H1 (cell line): ENCODE measurements around the gene NCOA6. TPM values are rescaled to one million over a fixed set of nuclear protein-coding genes. Genes with fewer than 3 reads are reported as not detected.

ENCODE experiments used
- CTCF ChIA-PET: fragments of 300-600 bp; sonication (Branson Sonifier 250); formaldehyde crosslinking; loops from one replicate; lab custom pipeline; 2021; ENCODE audit not compliant: partially characterized antibody; lab: Charles Lee
- POLR2A ChIA-PET: fragments of 300-600 bp; sonication (Branson Sonifier 250); formaldehyde crosslinking; loops from one replicate; lab custom pipeline; 2021; ENCODE audit warnings: inconsistent platforms; ENCODE audit not compliant: partially characterized antibody; lab: Charles Lee
- DNase-seq, 2 experiments: peaks; one replicate each; pipeline versions ENCODE4 v3.0.0 to v3.0.0-alpha.2; 2010 to 2022; ENCODE audit warnings: low spot score in 2 of 2, low read depth in 1 of 2, mixed read lengths in 1 of 2
- FAIRE-seq: peaks from 2 replicates; lab custom pipeline; 2011; peaks lifted over from hg19 to GRCh38; lab: Jason Lieb, UNC
- H2AFZ ChIP-seq: 2 replicates; pipeline ENCODE4 v1.8.1; 2012; ENCODE audit warnings: low read length, inconsistent platforms
- H2AK5ac ChIP-seq: 2 replicates; pipeline ENCODE4 v1.6.1; 2013; ENCODE audit warnings: low read depth, low read length
- H2BK120ac ChIP-seq: replicated peaks from 2 replicates; pipeline ENCODE3; 2013; ENCODE audit warnings: low read depth, low read length, inconsistent platforms
- H2BK12ac ChIP-seq: 2 replicates; pipeline ENCODE4 v1.6.1; 2013; ENCODE audit warnings: low read depth, low read length
- H2BK15ac ChIP-seq: 2 replicates; pipeline ENCODE4 v1.6.1; 2013; ENCODE audit warnings: low read length
- H2BK20ac ChIP-seq: 2 replicates; pipeline ENCODE4 v1.6.1; 2013; ENCODE audit warnings: low read length
- H2BK5ac ChIP-seq: 2 replicates; pipeline ENCODE4 v1.6.1; 2013; ENCODE audit warnings: low read depth, low read length
- H3K14ac ChIP-seq: 2 replicates; pipeline ENCODE4 v1.6.1; 2013; ENCODE audit warnings: inconsistent platforms; ENCODE audit not compliant: insufficient read length
- H3K18ac ChIP-seq: 2 replicates; pipeline ENCODE4 v1.6.1; 2013; ENCODE audit warnings: low read length; ENCODE audit errors: extremely low read depth
- H3K23ac ChIP-seq: 2 replicates; pipeline ENCODE4 v1.6.1; 2013; ENCODE audit warnings: inconsistent platforms; ENCODE audit not compliant: insufficient read length
- H3K23me2 ChIP-seq: 2 replicates; pipeline ENCODE4 v1.6.1; 2013; ENCODE audit warnings: low read depth, low read length
- H3K27ac ChIP-seq: 2 replicates; pipeline ENCODE4 v1.6.1; 2011; ENCODE audit warnings: low read depth, low read length, inconsistent platforms
- H3K27me3 ChIP-seq, 4 experiments: replicated peaks in 1 of 4; 1 replicate in 1 of 4; 2 replicates in 3 of 4; pipeline versions ENCODE4 v1.6.1 to v1.8.1; 2011 to 2013; ENCODE audit warnings: low read length in 3 of 4, mild to moderate bottlenecking in 3 of 4, inconsistent platforms in 2 of 4, mixed read lengths in 2 of 4, moderate library complexity in 1 of 4; ENCODE audit not compliant: control insufficient read depth in 3 of 4, insufficient read depth in 3 of 4; ENCODE audit errors: extremely low read depth in 1 of 4
- H3K36me3 ChIP-seq, 4 experiments: 2 replicates each; pipeline versions ENCODE4 v1.6.1 to v1.8.1; 2011 to 2013; ENCODE audit warnings: mild to moderate bottlenecking in 4 of 4, low read length in 3 of 4, moderate library complexity in 2 of 4, control low read depth in 1 of 4, inconsistent platforms in 1 of 4; ENCODE audit not compliant: insufficient read depth in 4 of 4, control insufficient read depth in 2 of 4
- H3K4ac ChIP-seq: replicated peaks from 2 replicates; pipeline ENCODE3; 2013; ENCODE audit warnings: low read length, low read depth, mixed read lengths, inconsistent platforms; ENCODE audit not compliant: insufficient read length
- H3K4me1 ChIP-seq, 4 experiments: replicated peaks in 1 of 4; 1 replicate in 1 of 4; 2 replicates in 3 of 4; pipeline versions ENCODE4 v1.6.1 to v1.8.1; 2011 to 2013; ENCODE audit warnings: low read length in 3 of 4, inconsistent platforms in 2 of 4, mixed read lengths in 1 of 4; ENCODE audit not compliant: insufficient read depth in 4 of 4, control insufficient read depth in 3 of 4
- H3K4me2 ChIP-seq, 2 experiments: 2 replicates each; pipeline versions ENCODE4 v1.6.1 to v1.8.1; 2011 to 2013; ENCODE audit warnings: low read depth in 2 of 2, low read length in 2 of 2, control low read depth in 1 of 2, inconsistent platforms in 1 of 2, mild to moderate bottlenecking in 1 of 2; ENCODE audit not compliant: insufficient read depth in 1 of 2
- H3K4me3 ChIP-seq, 4 experiments: fragments of 200-600, 300-600 bp in 1 of 4; sonication (generic), shearing (Covaris generic), sonication (Bioruptor Twin) in 1 of 4; 2 replicates each; pipeline versions ENCODE4 v1.5.1 to v1.8.1; 2011 to 2016; ENCODE audit warnings: low read length in 4 of 4, low read depth in 3 of 4, control low read depth in 2 of 4, inconsistent platforms in 2 of 4, mild to moderate bottlenecking in 2 of 4, mixed read lengths in 1 of 4, moderate library complexity in 1 of 4; ENCODE audit not compliant: insufficient read depth in 2 of 4; ENCODE audit errors: extremely low read depth in 1 of 4
- H3K56ac ChIP-seq: replicated peaks from 2 replicates; pipeline ENCODE3; 2013; ENCODE audit warnings: low read depth, mild to moderate bottlenecking, mixed read lengths, low read length, inconsistent platforms; ENCODE audit not compliant: insufficient read length
- H3K79me1 ChIP-seq: 2 replicates; pipeline ENCODE4 v1.6.1; 2013; ENCODE audit warnings: low read depth, low read length, control low read depth
- H3K79me2 ChIP-seq, 2 experiments: 2 replicates each; pipeline versions ENCODE4 v1.6.1 to v1.8.1; 2012 to 2013; ENCODE audit warnings: low read length in 2 of 2, mild to moderate bottlenecking in 2 of 2, inconsistent platforms in 1 of 2; ENCODE audit not compliant: insufficient read depth in 2 of 2, control insufficient read depth in 1 of 2
- H3K9ac ChIP-seq, 4 experiments: replicated peaks in 1 of 4; 1 replicate in 1 of 4; 2 replicates in 3 of 4; pipeline versions ENCODE4 v1.6.1 to v1.8.1; 2011 to 2013; ENCODE audit warnings: low read depth in 3 of 4, low read length in 3 of 4, control low read depth in 2 of 4, mild to moderate bottlenecking in 2 of 4, moderate library complexity in 2 of 4, inconsistent platforms in 1 of 4; ENCODE audit errors: extremely low read depth in 1 of 4
- H3K9me3 ChIP-seq, 2 experiments: 2 replicates each; pipeline versions ENCODE4 v1.6.1 to v1.8.1; 2012 to 2013; ENCODE audit warnings: mild to moderate bottlenecking in 2 of 2, moderate library complexity in 2 of 2, control low read depth in 1 of 2, inconsistent platforms in 1 of 2, low read depth in 1 of 2, low read length in 1 of 2, mixed read lengths in 1 of 2; ENCODE audit not compliant: insufficient read depth in 2 of 2
- H4K20me1 ChIP-seq, 2 experiments: replicated peaks in 1 of 2; 2 replicates each; pipeline versions ENCODE3 to v1.8.1; 2011 to 2013; ENCODE audit warnings: inconsistent platforms in 2 of 2, low read length in 2 of 2, mild to moderate bottlenecking in 1 of 2; ENCODE audit not compliant: insufficient read depth in 2 of 2, control insufficient read depth in 1 of 2
- H4K5ac ChIP-seq: 2 replicates; pipeline ENCODE4 v1.6.1; 2013; ENCODE audit warnings: low read length, low read depth, mixed read lengths, inconsistent platforms; ENCODE audit not compliant: insufficient read length
- H4K8ac ChIP-seq: 2 replicates; pipeline ENCODE4 v1.8.0; 2013; ENCODE audit warnings: mild to moderate bottlenecking, moderate library complexity, low read length, inconsistent platforms; ENCODE audit not compliant: insufficient read depth; ENCODE audit errors: extremely low read depth
- H4K91ac ChIP-seq: replicated peaks from 2 replicates; pipeline ENCODE3; 2013; ENCODE audit warnings: low read length, mixed read lengths, inconsistent platforms; ENCODE audit not compliant: insufficient read length
- BRCA1 ChIP-seq: IDR thresholded peaks from 2 replicates; pipeline ENCODE4 v1.6.1; 2012; ENCODE audit warnings: low read depth, low read length, improper control_type of control experiment
- EP300 ChIP-seq, 2 experiments: IDR thresholded peaks; 1 replicate in 1 of 2; 2 replicates in 1 of 2; pipeline ENCODE4 v1.6.1; 2011 to 2012; ENCODE audit warnings: low read depth in 2 of 2, low read length in 2 of 2, mild to moderate bottlenecking in 2 of 2, borderline replicate concordance in 1 of 2, inconsistent platforms in 1 of 2, moderate library complexity in 1 of 2
- EZH2 ChIP-seq: fragments of 200-600 bp; sonication (generic); IDR thresholded peaks from 2 replicates; pipeline ENCODE4 v1.7.1; 2012; ENCODE audit warnings: low read depth, mild to moderate bottlenecking, moderate library complexity, low read length, inconsistent platforms; ENCODE audit not compliant: severe bottlenecking
- HDAC2 ChIP-seq, 2 experiments: fragments of 300-600 bp in 1 of 2; sonication (generic) in 1 of 2; IDR thresholded peaks; 2 replicates each; pipeline ENCODE4 v1.6.1; 2011 to 2012; ENCODE audit warnings: low read depth in 2 of 2, low read length in 2 of 2, mild to moderate bottlenecking in 2 of 2, moderate library complexity in 2 of 2, borderline replicate concordance in 1 of 2, inconsistent platforms in 1 of 2
- HDAC6 ChIP-seq: IDR thresholded peaks from one replicate; pipeline ENCODE4 v1.7.1; 2012; ENCODE audit warnings: low read depth, mild to moderate bottlenecking, inconsistent platforms, low read length, moderate library complexity
- RBBP5 ChIP-seq: IDR thresholded peaks from 2 replicates; pipeline ENCODE4 v1.7.1; 2012; ENCODE audit warnings: low read depth, mild to moderate bottlenecking, inconsistent platforms, low read length, moderate library complexity, borderline replicate concordance
- SP1 ChIP-seq: IDR thresholded peaks from 2 replicates; pipeline ENCODE4 v1.6.1; 2011; ENCODE audit warnings: low read depth, low read length
- SRF ChIP-seq: IDR thresholded peaks from 2 replicates; pipeline ENCODE4 v1.6.1; 2011; ENCODE audit warnings: mild to moderate bottlenecking, low read depth, low read length, moderate library complexity
- SUZ12 ChIP-seq: fragments of 200-600 bp; sonication (generic); IDR thresholded peaks from 2 replicates; pipeline ENCODE4 v1.6.1; 2012; ENCODE audit warnings: mild to moderate bottlenecking, inconsistent platforms, low read length, moderate library complexity, mixed read lengths
- TBP ChIP-seq: IDR thresholded peaks from 2 replicates; pipeline ENCODE4 v1.6.1; 2011; ENCODE audit warnings: low read depth, low read length, improper control_type of control experiment
- WGBS, 2 experiments: shearing (Covaris generic) in 1 of 2; methylation state at CpG; one replicate each; pipeline versions ENCODE4 v1.1.6 to v1.1.7; 2013 to 2015; ENCODE audit warnings: low lambda C conversion rate in 2 of 2, mixed read lengths in 2 of 2, inconsistent platforms in 1 of 2, low coverage in 1 of 2, missing lambda C conversion rate in 1 of 2; ENCODE audit not compliant: insufficient replicate concordance in 2 of 2, insufficient coverage in 1 of 2, insufficient read length in 1 of 2; ENCODE audit errors: extremely low coverage in 1 of 2, missing lambda C conversion rate in 1 of 2; 5-methylcytosine and 5-hydroxymethylcytosine counted together
- polyA plus RNA-seq, 7 experiments: library from polyadenylated mRNA; depleted of rRNA in 3 of 7; stranded (reverse) in 5 of 7; unstranded in 2 of 7; fragments of >200 nt in 5 of 7; fragments of 200-250 nt in 2 of 7; gene quantifications; 1 replicate in 5 of 7; 2 replicates in 1 of 7; 4 replicates in 1 of 7; pipeline versions ENCODE4 v1.2.1 to v1.2.3, GENCODE V29; 2011 to 2013; ENCODE audit warnings: missing spikeins in 2 of 7, mixed read lengths in 2 of 7
- total RNA-seq: library from RNA; stranded (reverse); fragmentation: NEBNext Ultra II Directional; extraction: Animal tissue kit (Norgen Biotek cat#: 25700); gene quantifications from 2 replicates; pipeline ENCODE4 v1.2.1, GENCODE V29; 2021

The NCOA6 gene
- total and polyA plus RNA-seq, 2 of the 8 experiments (the other 6 are each of a cell fraction or from before 2014, with no cell fraction given), result 9.0 to 9.5 TPM

DNA sequence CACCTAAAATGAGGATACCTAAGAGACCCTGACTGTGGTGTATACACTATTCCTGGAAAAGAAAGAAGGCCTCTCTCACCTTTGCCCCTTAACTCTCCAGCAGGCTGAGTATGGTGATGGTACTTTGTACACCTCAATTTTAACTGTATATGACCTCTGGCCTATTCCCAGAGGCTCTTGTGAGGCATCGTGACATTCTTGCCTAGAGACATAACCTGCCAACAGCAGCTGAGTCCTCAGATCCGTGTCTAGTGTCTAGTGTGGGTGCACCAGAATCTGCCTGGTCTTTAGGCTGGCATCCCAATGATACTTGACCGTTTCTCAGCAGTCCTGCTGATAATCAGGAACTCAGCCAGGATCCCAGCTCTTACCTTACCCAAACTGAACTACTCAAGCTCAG is 101.3 kb downstream of the NCOA6 start:
- Histone ChIP-seq H2AFZ (no peak overlapping the region), H3K27me3 (no peaks in the 10 kb centered on the region), H2BK120ac (no peak overlapping the region), H2BK5ac (no peak overlapping the region), H3K27ac (no peak overlapping the region), H3K23me2 (no peaks in the 10 kb centered on the region), H4K8ac (no peak overlapping the region), H2BK12ac (no peak overlapping the region), H2AK5ac (no peak overlapping the region), H3K4me3 (no peak overlapping the region), H3K9me3 (no peaks in the 10 kb centered on the region), H3K4ac (no peak overlapping the region), H3K23ac (no peak overlapping the region), H2BK20ac (no peak overlapping the region), H2BK15ac (no peak overlapping the region), H3K14ac (no peak overlapping the region), H3K18ac (no peak overlapping the region), H4K91ac (no peak overlapping the region), H3K36me3 (peaks cover 0 to 4% (median 3%) of the 10 kb centered on the region in 4 experiments; a peak in 3 of 8 replicates), H4K5ac (no peak overlapping the region), H3K4me2 (no peak overlapping the region), H3K79me2 (no peaks in the 10 kb centered on the region), H3K4me1 (no peaks in the 10 kb centered on the region), H3K9ac (no peak overlapping the region), H3K79me1 (no peaks in the 10 kb centered on the region), H3K56ac (no peak overlapping the region), H4K20me1 (no peaks in the 10 kb centered on the region)
- DNase-seq (no peak), FAIRE-seq (no peak)
- ChIA-PET POLR2A (no interaction called here), CTCF (interaction anchor here (0.8 to 1.1 kb wide), 2 partner anchors 11 to 16 kb away, joined by 3 read pairs; no protein-coding TSS in a partner anchor)
- TF ChIP-seq HDAC6 (no peak), SRF (no peak), SUZ12 (no peak), EP300 (IDR thresholded peaks at IDR 0.05; ENCODE audit: borderline replicate concordance in 1 of 2, low read depth in 2 of 2, low read length in 2 of 2) (no peak), RBBP5 (no peak), BRCA1 (no peak), SP1 (no peak), TBP (no peak), HDAC2 (IDR thresholded peaks at IDR 0.05; ENCODE audit: borderline replicate concordance in 1 of 2, low read depth in 2 of 2, low read length in 2 of 2) (no peak), EZH2 (no peak)
- WGBS, 2 experiments, result 93% methylated on average over 3 of the region's 3 CpGs; no CpG with 5 or more reads in 1 of the 2 experiments
